HEK293 (cell line): Measurements from ENCODE around the gene ELANE.
"Not testable (repeated sequence)": the region's sequence is repeated elsewhere in the genome, so short reads cannot be mapped to it uniquely, and the experiment has no call there.

ENCODE experiments used
- CTCF ChIP-seq: fragments of 450-650 bp; formaldehyde crosslinking; IDR thresholded peaks from 2 replicates; pipeline ENCODE4 v1.5.1; 2016; ENCODE audit warnings: missing biosample characterization, missing genetic modification characterization
- ZFP41 ChIP-seq: fragments of 450-650 bp; formaldehyde crosslinking; IDR thresholded peaks from 2 replicates; pipeline ENCODE4 v1.5.1; 2016; ENCODE audit warnings: missing biosample characterization, missing genetic modification characterization, borderline replicate concordance
- ZNF112 ChIP-seq: fragments of 450-650 bp; formaldehyde crosslinking; IDR thresholded peaks from 2 replicates; pipeline ENCODE4 v1.5.0; 2017; ENCODE audit warnings: missing biosample characterization, missing genetic modification characterization
- ZNF133 ChIP-seq: fragments of 450-650 bp; formaldehyde crosslinking; IDR thresholded peaks from 2 replicates; pipeline ENCODE4 v1.5.1; 2016; ENCODE audit warnings: missing biosample characterization, missing genetic modification characterization
- ZNF354C ChIP-seq: fragments of 450-650 bp; formaldehyde crosslinking; IDR thresholded peaks from 2 replicates; pipeline ENCODE4 v1.5.1; 2016; ENCODE audit warnings: missing biosample characterization, missing genetic modification characterization, low read depth, borderline replicate concordance

GRCh38 chr19:849195-849594 is 2.9 kb upstream of the ELANE start:
- not testable (repeated sequence) for TF ChIP-seq ZNF133; ZNF354C (tag by site-specific recombination); ZNF112 (tag by site-specific recombination); CTCF (tag by site-specific recombination); ZFP41 (tag by site-specific recombination)
